Erythroblast (primary cell): Measurements from ENCODE around the gene AVL9.

Source experiments
- GATA1 ChIP-seq: IDR thresholded peaks from 2 replicates; pipeline ENCODE4 v1.6.1; 2011; ENCODE audit warnings: low read depth, mild to moderate bottlenecking, control low read depth, low read length, moderate library complexity
- POLR2A ChIP-seq: IDR thresholded peaks from 2 replicates; pipeline ENCODE4 v1.6.1; 2011; ENCODE audit warnings: mild to moderate bottlenecking, low read length

GRCh38 chr7:32573110-32573687 is 77.9 kb downstream of the AVL9 start:
- TF ChIP-seq POLR2A: no peak
- TF ChIP-seq GATA1: no peak
